Activated CD4-positive, alpha-beta T cell treated with anti-CD3 and anti-CD28 coated beads, Interleukin-2, Interleukin-4, amounts not matched to agents 100 ng/mL and 50 ng/mL, durations not matched to agents 16 hours and 8 hours (primary cell): ENCODE measurements around the gene KNCN.

Experiments used
- DNase-seq: peaks from one replicate; pipeline ENCODE4 v3.0.0-alpha.2; 2020; ENCODE audit warnings: low spot score

Gene KNCN

DNA sequence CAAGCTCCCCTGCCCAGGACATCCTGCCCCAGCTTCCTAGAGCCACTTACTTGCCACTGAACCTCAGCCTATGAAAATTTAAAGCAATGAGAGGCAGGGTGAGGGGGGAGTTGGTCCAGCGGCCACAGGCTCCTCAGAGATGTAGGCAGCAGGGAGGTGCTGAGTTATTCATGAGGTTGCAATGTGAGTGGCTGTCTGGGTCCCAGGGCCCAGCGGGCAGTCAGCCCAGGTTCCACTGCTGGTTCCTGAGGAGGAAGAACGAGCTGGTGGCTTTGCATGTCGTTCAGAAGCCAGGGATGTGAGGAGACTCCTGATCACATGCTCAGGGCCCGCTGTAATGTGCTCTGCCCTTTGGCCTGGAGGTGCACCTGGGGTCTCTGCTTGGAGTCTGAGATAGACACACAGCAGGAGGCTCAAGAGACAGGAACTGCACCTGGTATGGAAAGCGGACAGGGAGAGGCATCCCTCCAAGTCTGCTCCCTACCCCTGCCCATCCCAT is at the start of gene KNCN:
KNCN (minus strand) TSS at position 51 of the 499 bp plus-strand sequence. CDS start 432 bp downstream, outside the sequence.
- DNase-seq: no peak

DNA sequence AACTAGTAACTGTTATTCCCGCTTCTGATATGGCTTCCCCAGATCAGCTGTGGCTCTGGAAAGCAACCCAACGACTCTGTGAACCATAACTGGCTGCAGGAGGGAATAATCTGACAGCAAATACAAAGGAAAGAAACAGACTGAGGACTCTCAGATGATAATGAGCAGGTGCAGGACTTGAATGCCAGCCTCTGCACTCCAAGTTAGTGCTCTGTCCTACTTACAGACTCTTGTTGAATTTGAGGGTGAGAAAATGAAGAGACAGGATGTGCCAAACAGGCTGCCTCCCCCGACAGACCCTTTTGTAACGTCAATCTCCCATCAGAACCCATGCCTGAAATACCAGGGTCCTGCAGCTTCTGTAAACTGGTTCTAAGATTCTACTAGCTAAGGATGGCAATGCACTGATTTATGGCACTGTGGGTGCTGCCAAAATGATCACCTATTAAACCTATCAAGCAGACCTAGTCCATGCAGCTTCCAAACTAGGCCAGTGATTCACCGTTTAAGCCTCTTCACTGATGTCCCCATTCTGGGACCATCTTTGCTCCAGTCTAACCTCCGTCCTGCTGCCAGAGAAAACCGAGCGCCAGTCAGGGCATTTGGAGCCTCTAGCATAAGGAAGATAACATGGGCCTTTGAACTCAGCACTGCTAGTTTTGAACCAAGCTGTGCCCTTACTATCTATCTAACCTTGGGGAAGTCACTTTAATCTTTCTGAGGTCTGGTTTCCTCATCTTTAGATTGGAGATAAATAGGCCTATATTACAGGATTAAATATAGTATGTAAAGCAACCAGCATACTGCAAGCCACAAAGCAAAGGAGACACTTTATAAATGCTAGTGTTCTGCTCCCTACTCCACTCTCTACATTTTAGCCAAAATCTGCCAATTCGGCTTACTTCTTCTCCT is 47.9 kb upstream of the KNCN start:
- no peak for DNase-seq

DNA sequence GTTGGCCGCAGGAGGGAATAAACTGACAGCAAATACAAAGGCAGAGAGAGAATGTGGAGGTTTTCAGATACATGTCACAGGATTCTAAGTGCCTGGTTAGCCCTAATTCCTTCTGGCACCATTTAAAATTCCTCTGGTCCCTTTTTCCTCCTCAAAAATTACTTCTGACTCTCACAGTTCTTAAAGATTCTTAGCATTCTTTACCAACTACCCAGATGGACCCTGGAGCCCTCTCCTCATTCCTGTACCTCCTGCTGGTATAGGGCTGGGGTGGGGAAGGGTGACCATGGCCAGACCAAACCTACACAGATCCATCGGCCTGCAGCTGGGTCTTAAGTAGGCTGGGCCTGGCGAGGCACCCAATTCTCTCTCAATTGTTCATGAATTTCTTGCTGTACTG is 45.4 kb upstream of the KNCN start:
- no peak for DNase-seq

DNA sequence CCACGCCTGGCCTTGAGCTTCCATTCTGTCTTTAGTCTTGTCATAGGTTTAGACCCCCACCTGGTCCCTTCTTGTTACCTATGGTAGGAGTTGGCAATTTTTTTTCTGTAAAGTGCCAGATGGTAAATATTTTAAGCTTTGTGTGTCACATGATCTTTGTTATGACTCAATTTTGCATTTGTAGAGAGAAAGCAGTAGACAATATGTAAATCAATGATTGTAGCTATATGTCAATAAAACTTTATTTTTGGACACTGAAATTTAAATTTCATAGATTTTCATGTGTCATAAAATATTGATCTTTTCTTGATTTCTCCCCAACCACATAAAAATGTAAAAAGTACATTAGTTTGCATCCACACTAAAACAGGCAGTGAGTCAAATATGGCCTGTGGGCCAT is 44.6 kb upstream of the KNCN start:
- no peak for DNase-seq

DNA sequence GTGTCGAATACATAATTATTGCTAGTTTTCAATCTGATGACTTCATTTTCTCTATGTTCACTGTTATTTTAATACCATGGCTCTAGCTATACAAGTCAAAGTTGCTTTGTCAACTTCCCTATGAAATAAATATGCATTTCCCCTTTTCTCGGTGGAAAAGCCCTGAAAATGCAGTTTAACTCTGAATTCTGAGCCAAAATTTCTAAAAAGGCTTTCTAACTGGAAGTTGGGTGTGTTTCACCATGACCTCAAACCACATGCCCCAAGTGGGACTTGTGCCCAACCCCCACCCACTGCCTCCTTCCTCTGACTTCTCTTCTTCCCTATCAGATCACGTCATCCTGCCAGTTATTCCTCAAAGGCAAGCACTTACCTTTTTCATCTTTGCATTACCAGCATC is 43.7 kb upstream of the KNCN start:
- no peak for DNase-seq

DNA sequence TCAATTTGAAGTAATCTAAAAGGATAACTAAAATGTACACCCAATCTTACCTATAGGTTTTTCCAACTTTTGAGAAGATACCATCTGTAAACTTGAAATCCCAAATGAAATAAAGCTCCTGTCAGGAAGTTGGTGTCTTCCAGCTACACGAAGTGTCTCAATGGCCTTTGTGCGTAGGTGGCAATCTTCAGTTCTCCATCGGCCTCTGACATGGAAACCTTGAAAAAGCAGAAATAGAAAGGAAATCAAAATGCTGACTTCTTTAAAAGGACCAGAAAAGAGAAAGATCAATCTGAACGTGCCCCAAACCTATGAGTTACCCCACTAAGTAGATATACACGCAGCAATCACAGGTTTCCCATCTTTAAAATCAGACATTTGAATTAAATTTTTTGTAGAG is 42.6 kb upstream of the KNCN start:
- no peak for DNase-seq

DNA sequence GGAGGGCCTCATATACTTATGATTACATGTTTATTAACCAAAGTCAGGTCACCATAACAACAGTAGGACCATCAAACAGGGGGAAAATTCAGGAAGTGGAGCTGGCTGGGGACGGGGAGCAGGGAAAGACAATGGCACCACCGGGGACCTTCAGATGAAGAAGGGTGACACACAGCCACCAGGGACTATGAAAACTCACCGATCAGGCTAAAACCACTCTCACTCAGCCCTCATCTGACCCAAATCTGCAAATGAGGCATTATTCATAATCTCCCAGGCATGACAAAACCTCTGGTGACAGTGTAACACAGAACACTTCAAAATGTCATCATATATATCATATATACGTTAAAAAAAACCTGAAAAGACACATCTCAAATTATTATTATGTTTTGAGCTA is 41.4 kb upstream of the KNCN start:
- no peak for DNase-seq

DNA sequence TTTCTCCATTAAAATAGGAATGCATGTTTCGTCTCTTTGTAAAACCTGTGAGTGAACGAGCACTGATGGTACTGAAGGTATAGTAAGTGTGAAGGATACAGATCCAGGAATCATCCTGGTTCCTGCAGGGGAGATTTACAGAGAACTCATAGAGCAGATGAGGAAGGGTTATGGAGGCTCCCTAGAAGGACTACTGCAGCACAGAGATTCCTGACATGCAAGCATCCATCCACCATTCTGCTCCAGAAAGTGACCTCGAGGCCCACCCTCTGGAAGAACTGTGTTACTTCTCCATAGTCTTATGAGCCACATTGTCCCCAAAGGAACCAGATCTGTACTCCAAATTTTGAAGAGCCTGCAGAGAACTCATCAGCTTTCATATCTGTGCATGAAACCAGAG is 38.1 kb upstream of the KNCN start:
- DNase-seq: no peak

DNA sequence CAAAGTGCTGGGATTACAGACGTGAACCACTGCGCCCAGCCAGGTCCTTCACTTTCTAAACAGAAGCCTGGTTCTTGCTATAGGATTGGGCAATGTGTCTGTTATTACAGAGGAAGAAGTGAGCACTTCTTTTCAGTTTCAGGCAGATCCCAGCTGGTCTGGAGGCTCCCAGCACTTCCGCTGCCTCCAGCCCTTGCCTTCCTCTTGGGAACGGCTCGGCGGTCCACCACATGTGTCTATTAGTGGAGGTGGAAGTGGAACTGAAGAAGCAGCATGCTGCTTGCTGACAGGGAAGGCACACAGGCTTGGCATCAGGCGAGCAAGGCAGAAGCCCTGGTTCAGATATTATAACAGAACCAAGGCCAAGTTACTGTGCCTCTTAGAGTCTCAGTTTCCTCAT is 35.6 kb upstream of the KNCN start:
- DNase-seq: no peak

DNA sequence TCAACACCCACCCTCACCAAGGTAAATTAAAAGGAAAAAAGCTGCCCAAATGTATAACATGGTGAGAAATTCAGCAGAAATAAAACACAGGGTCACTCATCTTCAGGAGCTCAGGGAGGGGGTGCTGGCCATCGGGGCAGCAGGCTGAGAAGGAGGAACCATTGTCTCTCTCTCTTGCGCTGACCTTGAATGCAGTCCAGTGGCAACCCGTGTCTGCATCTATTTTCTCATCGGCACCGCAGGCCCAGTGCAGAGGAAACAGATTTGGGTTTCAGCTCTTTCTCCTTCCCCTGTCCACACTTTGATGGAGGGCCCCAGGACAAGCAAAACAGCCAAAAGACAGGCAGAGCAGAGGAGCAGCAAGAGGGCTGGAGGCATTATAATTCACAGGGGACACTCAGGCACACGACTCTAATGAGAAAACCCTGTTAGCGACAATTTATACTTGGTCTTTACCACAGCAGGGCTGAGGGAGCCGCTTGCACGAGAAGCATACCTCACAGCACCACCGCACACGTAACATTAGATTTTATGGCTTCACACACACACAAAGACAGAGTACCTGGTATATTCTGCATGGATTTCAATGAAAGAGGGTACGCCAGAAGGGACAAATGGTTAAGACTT is 34.0 kb upstream of the KNCN start:
- no peak for DNase-seq

DNA sequence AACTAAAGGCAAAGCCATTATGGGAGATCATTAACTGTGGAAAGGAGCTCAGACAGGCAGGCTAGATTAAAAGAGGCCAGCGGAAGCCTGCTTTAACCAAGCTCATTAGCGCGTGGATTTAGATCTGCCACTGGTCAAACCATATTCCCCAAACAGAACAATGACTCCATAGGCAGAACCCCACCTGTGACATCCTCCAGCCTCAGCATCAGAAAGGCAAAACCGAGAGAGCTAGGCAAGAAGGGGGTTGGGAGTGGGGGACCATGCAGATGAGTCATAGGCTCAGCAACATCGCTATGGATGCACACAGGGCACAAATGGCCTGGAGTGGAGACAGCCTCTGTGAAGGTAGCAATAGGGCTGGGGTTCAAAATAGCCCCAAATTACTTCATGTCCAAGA is 32.0 kb upstream of the KNCN start:
- no peak for DNase-seq

DNA sequence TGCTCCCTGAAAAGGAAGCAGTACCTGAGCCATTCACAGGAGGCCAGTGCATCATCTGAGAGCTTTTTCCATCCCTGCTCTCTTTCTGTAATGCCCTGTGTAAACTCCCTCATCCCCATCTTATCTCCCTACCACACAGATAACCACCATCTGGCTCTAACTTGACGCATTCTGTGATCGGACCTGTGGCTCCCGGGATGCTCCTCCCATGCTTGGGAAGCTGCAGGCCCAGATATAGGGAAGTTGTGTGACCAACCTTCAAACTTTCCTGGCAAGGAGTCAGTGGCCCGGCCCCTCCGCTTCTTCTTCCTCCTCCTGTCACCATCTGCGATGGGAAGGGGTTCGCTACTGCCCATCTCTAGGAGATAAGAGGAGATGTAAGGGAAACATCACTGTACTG is 31.5 kb upstream of the KNCN start:
- DNase-seq: no peak

DNA sequence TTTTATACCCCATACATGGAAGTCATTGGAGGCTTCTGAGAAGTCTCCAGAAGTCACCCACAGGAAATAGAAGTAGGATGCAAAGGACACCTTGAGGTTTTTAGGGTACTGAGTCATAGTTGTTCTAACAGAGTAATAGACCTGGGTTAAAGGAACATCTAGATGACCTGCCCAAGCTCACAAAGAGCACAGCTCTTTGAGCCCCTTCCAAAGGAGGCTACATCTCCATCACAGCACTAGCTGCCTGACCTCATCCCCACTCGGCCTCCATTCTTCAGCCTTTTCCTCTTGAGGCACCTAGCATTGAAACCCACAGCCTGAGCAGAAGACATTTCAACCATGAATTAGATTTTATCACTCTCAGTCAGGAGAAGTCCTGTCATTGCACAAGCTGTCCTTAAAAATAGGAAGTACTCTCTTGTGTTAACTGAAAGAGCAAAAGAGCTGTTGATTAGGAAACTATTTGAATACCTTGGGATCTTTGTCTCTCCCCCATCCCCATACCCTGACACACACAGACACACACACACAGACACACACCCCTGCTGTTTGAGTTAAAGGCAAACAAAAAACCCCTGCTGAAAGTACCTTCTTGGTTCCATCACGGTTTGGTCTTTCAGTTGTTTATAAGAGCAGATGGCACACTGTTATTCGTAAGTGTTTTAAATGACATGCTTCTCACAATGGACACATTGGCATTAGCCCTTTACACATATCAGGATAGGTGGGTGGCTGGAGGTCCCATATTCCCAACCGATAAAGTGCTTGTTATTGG is 30.4 kb upstream of the KNCN start:
- peak; percentile 64 for DNase-seq

DNA sequence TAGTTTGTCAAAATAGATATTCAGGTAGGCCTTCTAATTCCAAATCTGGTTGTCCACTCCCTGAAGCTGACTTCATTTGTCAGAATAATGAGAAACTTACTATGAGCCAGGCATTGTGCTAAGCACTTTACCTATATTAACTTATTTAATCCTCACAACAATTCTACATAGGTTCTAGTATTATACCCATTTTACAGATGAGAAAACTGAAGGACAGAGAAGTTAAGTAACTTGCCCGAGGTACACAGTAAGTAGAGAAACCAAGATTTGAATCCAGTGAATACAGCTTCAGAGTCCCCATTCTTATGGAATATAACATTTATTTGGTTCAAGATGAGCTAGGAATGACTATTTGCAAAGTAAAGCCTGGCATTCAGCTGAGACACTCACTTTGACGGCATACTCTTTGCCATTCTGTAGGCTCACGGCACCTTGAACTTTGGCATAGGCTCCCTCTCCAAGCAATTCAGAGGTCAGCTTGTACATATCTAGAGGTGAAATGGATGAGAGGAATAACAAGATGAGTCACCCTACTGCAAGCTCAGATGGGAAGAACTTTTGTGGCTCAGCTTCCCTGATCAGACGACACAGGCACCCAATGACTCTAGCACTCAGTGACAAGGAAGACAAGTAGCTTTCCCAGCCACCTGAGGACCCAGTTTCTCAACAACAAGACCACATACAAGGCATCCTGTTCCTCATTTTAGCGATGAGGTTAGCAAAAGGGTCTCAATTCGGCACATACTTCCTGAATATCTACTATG is 28.9 kb upstream of the KNCN start:
- DNase-seq: no peak

DNA sequence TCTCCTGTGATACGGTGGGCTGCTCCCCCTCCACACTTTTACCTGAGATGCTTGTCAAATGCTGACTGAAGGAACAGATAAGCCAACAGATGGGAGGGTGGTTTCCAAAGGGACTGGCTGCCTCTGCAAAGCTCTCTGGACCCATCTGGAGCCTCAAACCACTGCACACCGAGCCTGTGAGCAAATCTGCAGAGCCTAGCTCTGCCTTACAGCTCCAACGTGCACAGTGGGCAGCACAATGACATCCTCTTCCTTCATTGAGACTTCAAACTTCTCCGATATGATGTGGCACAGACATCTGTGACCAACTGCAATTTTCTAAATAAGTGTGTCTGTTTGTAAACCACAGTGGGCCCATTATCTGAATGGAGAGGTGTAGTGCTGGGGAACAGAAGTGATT is 26.2 kb upstream of the KNCN start:
- peak; percentile 17 for DNase-seq

DNA sequence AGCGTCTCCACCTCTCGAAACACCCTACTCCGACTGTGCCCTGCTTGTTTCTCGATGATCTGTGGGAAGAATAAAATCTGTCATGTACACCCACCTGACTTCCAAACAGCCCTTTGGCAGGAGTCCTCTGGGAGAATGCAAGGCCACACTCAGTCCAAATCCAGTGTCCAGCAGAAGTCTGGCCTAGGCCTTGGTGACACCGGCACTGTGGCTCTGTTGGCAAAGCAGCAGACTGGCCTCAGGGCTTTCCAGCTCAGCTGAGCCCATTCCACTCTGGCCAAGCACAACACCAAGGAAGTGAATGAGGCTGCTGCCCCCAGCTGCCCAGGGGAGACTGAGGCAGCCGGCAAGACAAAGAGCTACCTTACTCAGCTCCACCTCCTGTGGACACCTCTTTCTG is 25.1 kb upstream of the KNCN start:
- no peak for DNase-seq

DNA sequence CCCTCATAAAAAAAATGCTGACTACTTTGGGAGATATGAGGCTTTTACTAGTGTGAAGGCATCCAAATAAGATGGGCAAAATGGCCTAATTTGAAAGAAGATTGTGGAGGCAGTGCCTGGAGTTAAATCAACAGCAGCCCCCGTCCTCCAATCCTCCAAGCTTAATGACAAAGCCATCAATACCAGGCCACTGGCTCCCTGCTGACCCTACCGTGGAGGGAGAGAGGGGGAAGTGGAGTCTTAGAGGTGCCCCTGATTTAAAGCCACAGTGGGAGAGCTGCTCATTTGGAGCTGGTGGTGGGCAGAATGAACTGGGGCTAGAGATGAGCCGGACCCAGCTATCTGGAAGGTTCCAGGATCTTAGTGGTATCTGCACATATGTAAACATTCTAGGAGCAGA is 24.3 kb upstream of the KNCN start:
- DNase-seq: no peak

DNA sequence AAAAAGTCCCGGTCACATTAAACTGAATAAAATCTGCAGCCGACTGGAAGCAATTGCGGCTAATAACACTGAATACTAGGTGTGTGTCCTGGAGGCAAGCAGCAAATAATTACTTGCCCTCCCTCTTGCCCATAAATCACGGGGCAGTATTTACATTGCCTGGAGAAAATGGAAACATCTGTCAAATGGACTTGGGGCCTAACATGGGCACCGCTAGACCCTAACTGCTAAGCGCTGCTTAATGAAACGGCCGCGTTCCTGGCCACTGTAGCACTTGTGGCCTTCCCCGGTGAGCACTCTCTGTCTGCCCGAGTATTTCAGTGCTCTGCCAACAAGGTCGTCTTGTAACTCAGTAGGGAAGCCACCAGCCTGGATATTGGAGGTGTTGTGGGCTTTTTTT is 23.9 kb upstream of the KNCN start:
- no peak for DNase-seq

DNA sequence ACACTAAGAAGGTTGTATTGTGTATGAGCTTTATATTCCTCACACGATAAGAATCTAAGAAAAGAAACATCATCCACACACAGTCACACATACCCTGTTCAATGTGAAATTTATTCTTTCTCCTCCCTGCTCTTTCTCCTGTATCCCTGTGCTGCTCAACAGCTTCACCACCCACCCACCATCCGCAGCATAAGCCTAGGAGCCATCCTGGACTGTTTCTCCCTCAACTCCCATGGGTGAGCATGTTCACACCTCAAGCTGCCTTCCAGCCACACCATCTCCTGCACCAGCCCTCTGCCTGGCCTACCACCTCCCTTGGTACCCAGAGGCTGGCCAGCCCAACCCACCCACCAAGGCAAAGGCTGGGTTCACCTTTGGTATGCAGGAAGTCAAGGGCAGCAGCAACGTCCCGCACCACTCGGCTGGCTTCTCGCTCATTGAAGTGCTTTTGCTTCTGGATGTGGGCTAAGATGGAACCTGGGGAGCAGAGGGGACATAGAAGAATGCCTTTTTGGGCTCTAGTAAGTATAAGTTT is 20.3 kb upstream of the KNCN start:
- no peak for DNase-seq

DNA sequence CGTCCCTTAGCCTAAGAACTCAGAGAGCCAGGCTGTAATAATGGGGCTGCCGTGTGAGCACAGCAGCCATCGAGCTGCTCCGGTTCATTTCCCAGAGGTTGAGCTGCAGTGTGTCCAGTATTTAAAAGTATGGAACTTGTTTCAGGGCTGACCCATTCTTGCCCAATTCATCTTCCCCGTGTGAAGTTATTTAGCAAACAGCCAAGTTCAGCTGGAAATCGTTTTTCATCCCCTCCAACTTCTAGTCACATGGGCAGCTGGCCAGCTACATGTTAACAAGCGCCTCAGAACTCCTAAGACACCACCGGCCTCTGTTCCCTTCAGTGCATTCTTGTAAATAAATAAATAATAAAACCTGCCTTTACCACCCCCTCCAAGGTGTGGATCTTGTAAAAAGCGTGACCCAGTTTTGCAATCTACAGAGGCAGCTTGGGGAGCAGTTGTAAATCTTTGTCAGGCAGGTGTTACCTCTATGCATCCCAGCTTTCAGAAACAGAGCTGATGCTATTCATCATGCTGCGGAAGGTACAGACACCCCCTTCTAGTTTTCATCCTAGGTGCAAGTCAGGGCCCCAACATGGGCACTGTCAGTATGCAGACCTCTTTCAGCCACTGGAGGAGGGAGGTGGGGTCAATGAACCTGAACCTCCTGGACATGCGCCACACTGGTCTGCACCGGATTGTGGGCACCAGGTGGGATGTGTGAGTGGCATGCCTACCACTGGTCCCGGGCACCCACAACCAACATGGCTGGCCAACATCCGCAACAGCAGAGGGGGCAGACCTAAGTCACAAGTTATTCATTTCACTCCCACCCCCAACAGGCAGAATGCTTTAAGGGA is 18.7 kb upstream of the KNCN start:
- DNase-seq: no peak

DNA sequence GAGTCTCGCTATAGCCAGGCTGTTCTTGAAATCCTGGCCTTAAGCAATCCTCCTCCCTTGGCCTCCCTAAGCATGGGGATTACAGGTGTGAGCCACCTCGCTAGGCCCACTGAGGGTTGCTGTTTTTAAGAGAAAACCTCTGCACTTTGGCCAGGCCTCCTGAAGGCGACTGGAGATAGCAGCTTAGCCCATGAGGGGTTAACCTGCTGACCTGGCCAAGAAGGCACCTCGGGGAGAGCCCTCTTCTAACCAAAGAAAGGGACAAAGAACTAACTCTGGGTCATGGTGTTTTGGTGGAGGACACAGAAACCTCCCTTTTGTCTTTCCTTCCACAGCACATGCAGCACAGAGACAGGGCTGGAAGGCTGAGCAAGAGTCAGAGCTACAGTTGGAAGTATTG is 17.7 kb upstream of the KNCN start:
- DNase-seq: no peak
